BJ (cell line): ENCODE results near the gene SLC25A33. TPM values are rescaled to one million over a fixed set of nuclear protein-coding genes. Genes with fewer than 3 reads are reported as not detected.
A peak's percentile ranks its signal among the peaks of the same experiment; 100 is the strongest.
"Not testable (repeated sequence)": the region's sequence is repeated elsewhere in the genome, so short reads cannot be mapped to it uniquely, and the experiment has no call there.

ENCODE experiments used
- CTCF ChIA-PET: fragments of 350-600 bp; formaldehyde crosslinking; extraction: SDS; loops from one replicate; lab custom pipeline; 2021; ENCODE audit warnings: antibody characterized with exemption, inconsistent platforms; lab: Yijun Ruan, JAX
- POLR2A ChIA-PET: fragments of 300-600 bp; sonication (Branson Sonifier 250); formaldehyde crosslinking; extraction: SDS; loops from one replicate; lab custom pipeline; 2021; ENCODE audit warnings: antibody characterized with exemption; lab: Charles Lee
- DNase-seq: peaks from one replicate; pipeline ENCODE4 v3.0.0-alpha.2; 2011; ENCODE audit warnings: low read depth
- H3K27me3 ChIP-seq: 2 replicates; pipeline ENCODE4 v1.6.0; 2011; ENCODE audit warnings: low read length; ENCODE audit not compliant: control insufficient read depth, insufficient read depth
- H3K36me3 ChIP-seq: 2 replicates; pipeline ENCODE4 v1.5.1; 2011; ENCODE audit warnings: low read length; ENCODE audit not compliant: control insufficient read depth, insufficient read depth
- H3K4me3 ChIP-seq: 2 replicates; pipeline ENCODE4 v1.5.1; 2011; ENCODE audit warnings: low read depth, mild to moderate bottlenecking, control low read depth, low read length
- CTCF ChIP-seq: IDR thresholded peaks from 2 replicates; pipeline ENCODE4 v1.5.1; 2011; ENCODE audit warnings: low read depth, mild to moderate bottlenecking, control low read depth, inconsistent platforms, low read length, moderate library complexity; ENCODE audit not compliant: insufficient read depth
- polyA plus RNA-seq: library from polyadenylated mRNA; depleted of rRNA; stranded (reverse); fragments of >200 nt; gene quantifications from 2 replicates; pipeline ENCODE4 v1.2.3, GENCODE V29; 2011

The SLC25A33 gene
- polyA plus RNA-seq, 1 experiment = 2.7 TPM

- Histone ChIP-seq H3K27me3 (no peaks in the 10 kb centered on the region), H3K36me3 (no peaks in the 10 kb centered on the region), H3K4me3 (no peak overlapping the region)
- TF ChIP-seq CTCF = no peak
- no peak for DNase-seq
- POLR2A ChIA-PET = no interaction called here
- CTCF ChIA-PET = interaction anchor here (1.0 to 2.5 kb wide), 3 partner anchors 13 to 63 kb away, joined by 3 to 6 read pairs (median 4); no protein-coding TSS in a partner anchor
These were observed 19.8 kb downstream of the SLC25A33 start for GRCh38 chr1:9558946-9559545.

GRCh38 chr1:9559673-9560072, 20.4 kb downstream of the SLC25A33 start:
- POLR2A ChIA-PET = no interaction called here
- no peak overlapping the region for H3K4me3 ChIP-seq
- no peaks in the 10 kb centered on the region for H3K27me3 ChIP-seq
- no peak for DNase-seq
- CTCF ChIA-PET = no interaction called here
- TF ChIP-seq CTCF = no peak
- H3K36me3 ChIP-seq = no peaks in the 10 kb centered on the region

GRCh38 chr1:9560090-9560489, 20.8 kb downstream of the SLC25A33 start:
- H3K4me3 ChIP-seq, H3K36me3 ChIP-seq, POLR2A ChIA-PET, DNase-seq, H3K27me3 ChIP-seq, CTCF ChIA-PET: not testable (repeated sequence)

- ChIA-PET CTCF (interaction anchor here (0.5 to 1.2 kb wide), 3 partner anchors 12 to 66 kb away, joined by 3 to 5 read pairs (median 4); no protein-coding TSS in a partner anchor), POLR2A (no interaction called here)
- H3K36me3 ChIP-seq = no peaks in the 10 kb centered on the region
- TF ChIP-seq CTCF = no peak
- H3K4me3 ChIP-seq = no peak overlapping the region
- DNase-seq = peak; percentile 90
- no peaks in the 10 kb centered on the region for H3K27me3 ChIP-seq
These were observed 22.2 kb downstream of the SLC25A33 start for GRCh38 chr1:9561429-9561828.

- CTCF ChIA-PET = interaction anchor here (0.6 to 6.5 kb wide), 4 partner anchors 19 to 303 kb away, joined by 3 to 40 read pairs (median 7); no protein-coding TSS in a partner anchor
- H3K4me3 ChIP-seq = no peak overlapping the region
These were observed 30.0 kb downstream of the SLC25A33 start for GRCh38 chr1:9569267-9569666.

GRCh38 chr1:9570886-9571529, 31.7 kb downstream of the SLC25A33 start:
- CTCF ChIA-PET = interaction anchor here (1.0 to 6.5 kb wide), 5 partner anchors 8 to 80 kb away, joined by 3 to 40 read pairs (median 6); no protein-coding TSS in a partner anchor
- H3K27me3 ChIP-seq, POLR2A ChIA-PET, DNase-seq, H3K36me3 ChIP-seq, H3K4me3 ChIP-seq: not testable (repeated sequence)

More at GRCh38 chr1:9569267-9569666, 30.0 kb downstream of the SLC25A33 start:
- POLR2A ChIA-PET = no interaction called here
- no peaks in the 10 kb centered on the region; the same call in 1 of the 2 replicates for H3K36me3 ChIP-seq
- no peak for DNase-seq
- TF ChIP-seq CTCF = no peak
- no peaks in the 10 kb centered on the region for H3K27me3 ChIP-seq
